NCI-H1694 (cell line): Measurements from ENCODE around the gene SCG5.

Experiments used
- DNase-seq: peaks from one replicate; lab custom pipeline; 2025; lab: John Stamatoyannopoulos, UW

The SCG5 gene

DNA sequence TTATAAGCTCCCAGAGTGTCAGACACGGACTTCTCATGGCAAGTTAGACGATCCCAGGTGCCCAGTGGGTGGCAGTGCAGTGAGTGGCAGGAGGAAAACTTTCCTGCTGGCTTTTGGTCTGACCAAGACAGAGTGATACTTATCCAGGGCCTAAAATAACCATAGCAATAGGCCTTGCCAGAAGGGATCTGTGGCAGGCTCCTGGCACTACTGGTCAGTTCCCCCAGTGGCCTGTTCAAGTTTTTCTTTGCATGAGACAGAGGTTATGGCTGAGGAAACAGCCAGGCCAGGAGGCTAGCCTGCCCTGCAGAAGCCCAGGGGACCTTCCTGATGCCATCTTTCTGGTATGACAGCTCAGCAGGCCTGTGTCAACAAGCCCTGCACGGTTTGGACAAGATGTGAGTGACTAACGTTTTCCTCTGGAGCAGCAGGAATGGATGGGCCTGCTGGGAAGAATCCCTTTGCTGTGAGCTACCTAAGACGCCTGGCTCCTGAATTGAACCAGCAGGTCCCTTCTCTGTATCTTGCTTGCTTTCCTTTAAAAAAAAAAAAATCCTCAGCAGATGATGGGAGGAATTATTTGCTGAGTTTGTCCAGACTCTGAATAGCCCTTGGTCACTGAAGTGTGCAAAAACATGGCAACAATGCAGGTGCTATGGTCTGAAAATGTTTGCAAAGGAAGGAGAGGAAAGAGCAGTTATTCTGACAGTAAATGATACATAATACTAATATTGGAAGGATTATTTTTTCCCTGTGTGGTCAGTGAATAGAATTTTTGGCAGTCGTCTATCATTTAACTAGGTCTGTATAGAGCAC, 18.0 kb downstream of the SCG5 start:
- DNase-seq: no peak

DNA sequence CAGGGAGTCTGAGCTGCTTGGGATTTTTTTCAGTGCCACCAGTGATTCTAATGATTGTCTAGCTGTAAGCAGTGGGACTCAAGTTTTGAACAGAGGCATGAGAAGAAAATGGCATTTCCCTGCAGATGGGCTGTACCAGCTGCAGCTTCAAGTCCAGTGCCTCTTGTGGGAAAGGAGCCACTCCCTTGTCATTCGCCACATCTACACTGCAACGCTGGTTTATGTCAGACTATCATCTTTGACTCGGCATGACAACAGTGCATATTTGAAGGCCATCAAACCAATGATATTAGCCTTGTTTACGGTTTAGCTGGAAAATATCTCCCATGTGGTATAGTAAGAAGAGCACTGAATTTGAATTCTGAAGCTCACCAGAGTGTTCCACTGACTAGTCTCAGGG, 22.2 kb downstream of the SCG5 start:
- DNase-seq: no peak

DNA sequence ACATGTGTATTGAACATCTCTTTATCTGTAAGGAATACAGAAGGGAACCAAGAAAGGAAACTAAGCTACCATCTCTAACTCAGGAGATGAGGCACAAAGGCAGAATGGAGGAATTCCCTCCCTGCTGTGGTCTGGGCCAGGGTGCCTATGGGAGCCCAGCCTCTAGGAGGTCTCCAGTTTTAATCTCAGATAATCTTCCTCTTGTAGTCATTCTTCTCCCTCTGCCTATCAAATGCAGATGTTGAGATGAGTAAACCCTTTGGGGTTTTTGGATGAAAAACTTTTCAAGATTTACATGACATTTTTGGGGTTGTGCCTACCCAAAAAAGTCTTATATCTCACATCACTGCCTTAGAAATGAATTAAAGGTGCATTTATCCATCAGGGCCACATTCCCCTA, 23.3 kb downstream of the SCG5 start:
- DNase-seq: no peak

DNA sequence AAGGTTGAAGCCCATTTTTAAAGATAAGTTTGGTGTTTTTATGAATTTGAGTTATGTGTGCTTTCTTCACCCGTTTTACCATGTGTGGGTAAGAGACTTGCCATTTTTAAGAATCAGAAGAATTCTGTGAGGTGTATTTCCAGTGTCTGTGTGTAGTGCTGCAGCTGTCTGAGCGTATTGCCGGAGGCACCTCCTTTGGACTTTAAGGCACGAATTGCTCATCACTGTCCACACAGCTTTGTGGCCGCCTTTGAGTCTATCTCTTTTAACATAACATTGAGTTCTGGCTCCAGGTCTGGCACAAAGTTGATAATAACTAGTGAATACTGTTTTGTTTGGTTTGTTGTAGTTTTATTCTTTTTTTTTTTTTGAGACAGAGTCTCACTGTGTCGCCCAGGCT, 25.8 kb downstream of the SCG5 start:
- no peak for DNase-seq

DNA sequence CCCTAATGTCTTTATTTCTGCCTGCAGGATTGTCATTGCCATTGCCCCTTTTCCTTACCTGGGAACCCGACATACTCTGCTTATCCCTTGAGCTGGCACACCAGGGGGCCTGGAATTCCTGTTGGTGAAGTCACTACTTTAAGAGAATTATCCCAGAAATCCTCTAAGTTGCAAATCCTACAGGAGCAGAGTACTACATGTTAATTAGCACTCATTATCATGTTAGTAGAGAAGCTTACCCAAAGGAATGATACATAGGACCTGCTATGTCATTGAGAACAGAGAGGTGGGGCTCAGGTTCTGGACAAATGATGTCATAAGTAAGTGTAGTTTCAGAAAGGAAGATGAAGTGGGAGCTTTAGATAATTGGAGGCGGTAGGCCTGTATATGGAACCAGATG, 27.4 kb downstream of the SCG5 start:
- no peak for DNase-seq

DNA sequence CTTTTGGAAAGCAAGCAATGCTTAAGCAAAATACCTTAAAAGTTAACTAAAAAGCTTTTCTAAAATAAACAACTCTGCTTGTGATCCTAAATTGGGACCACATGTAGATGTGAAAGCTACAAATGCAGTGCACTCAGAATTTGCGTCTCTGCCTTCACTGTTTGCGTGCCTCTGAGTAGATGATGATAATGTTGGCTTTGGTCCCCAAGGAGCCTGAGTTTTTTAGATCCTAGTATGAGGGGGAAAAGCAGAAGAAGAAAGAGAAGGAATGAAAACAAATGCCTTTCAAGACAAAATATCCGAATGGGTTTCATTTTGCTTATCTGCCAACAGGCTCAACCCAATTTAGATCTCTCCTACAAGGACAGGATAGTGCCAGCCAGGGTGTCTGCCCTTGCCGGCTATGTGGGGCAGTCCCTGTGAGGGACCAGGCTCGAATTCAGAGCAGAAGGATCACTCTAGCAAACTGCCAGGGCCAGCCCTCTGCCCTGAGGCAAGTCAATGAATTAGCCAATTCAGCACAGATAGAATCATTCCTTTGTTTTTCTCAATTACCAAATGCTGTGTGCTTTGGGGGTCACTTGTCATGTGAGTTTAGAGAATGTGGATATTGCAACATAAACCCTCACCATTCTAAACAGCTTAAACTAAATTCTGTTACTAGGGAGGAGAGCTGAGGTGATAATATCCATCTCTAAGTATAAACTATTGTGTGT, 28.5 kb downstream of the SCG5 start:
- DNase-seq: no peak

DNA sequence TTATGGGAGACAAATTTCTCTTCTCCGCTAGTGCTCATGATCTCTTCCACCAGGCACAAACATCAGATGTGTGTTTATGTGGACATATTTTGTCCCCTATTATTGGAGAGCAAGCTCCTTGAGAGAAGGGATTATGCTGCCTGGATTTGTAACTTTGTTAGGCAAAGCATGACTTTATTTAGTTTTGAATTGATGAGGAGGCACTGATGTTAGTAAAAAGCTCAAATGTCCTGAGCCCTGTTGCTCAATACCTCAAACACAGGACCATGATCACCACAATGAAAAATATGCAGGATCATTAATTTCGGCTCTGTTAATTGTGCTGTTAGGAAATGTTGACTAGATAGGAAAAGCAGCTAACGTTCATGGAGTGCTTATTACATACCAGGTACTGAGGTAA, 29.1 kb downstream of the SCG5 start:
- no peak for DNase-seq

DNA sequence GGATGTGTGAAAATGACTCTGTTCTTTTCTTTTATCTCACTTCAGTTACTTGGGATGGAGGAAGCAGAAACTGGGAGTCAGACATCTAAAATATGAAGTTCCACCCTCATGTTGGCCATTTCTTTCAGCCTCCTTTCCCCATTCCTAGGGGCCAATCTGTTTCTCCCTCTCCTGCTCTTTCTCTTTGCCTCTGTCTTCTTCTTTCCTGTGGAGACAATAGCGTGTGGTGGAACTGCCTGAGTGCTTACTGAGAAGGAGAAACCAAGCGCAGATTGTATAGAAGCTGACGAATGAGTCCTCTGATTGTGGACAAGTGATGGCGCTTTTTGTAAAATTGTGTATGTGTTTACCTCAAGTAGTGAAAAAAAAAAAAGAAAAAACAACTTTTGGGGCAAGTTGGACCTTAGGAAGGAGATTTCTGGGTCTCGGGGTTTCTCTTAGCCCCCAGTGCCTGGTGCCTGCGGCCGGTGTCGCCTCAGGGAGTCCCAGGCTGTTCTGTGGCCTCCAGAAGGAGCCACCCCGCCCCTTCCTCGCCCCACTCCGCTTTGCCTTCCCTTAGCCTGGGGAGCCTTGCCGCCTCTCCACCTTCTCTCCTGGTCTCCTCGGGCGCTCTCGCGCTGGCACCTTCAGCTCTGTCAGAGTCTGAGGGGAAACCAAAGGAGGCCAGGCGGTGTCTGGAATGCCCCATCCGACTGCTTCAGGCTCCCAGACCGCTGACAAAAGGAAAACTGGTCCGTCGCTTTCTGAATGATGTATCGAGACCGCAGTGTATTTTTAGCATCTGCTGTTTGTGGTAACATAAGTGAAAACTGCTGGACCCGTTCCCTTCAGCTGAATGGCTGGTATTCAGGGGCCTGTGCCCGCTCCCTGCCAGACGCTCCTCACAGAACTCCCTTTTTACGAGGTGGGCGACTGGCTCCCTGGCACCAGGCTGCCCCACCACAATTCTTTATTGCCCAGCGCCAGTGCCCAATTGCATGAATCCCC, 30.1 kb downstream of the SCG5 start:
- DNase-seq: no peak

DNA sequence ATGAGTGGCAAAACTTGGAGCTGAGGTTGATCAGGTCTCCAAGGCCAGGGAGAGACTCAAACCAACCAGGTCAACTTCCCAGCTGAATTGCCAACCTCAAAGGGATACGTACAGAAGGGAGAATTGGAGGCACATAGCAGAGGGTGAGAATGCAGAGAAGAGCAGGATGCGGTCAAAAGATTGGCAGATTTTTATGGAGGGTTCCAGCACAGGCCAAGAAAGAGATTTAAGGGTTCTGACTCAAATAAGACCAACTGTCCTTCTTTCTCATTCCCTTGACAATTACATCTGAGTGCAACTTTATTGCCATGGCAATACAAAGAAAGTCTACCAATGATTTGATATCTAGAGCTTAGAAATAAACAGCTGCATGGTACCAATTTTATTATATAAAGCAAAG, 33.2 kb downstream of the SCG5 start:
- no peak for DNase-seq

DNA sequence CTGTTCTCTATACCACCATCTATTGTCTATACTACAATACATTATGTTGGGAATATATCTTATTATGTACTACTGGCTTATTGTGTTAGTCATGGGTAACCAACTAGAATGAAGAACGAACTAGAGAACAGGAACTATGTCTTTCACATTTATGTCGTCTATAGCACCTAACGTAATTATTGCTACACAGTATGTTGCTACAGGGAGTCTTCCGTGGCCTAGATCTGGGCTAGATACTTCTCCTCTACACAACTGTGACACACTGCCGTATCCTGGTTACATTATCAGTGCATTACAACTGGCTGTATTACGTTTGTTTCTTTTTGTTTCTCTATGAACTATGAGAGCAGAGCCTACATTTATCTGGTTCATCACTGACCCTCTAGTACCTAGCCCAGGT, 34.0 kb downstream of the SCG5 start:
- DNase-seq: no peak

DNA sequence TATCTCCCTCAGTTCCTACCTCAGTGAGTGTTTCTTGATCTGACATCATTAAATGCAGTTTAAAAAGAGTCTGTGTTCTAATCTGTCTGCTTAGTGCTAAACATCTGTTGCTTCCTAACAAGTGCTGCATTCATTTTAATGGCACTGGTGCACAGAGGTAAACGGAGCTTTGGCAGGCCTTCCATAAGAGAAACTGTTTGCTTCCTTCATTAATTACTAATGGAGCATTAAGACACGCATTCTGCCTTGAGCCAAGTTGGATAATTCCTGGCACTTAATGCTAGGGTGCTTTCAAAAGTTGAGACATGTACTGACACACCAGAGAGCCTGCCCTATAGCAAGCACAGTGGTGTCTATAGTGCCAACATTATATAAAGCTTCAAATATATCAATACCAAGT, 34.7 kb downstream of the SCG5 start:
- DNase-seq: no peak

DNA sequence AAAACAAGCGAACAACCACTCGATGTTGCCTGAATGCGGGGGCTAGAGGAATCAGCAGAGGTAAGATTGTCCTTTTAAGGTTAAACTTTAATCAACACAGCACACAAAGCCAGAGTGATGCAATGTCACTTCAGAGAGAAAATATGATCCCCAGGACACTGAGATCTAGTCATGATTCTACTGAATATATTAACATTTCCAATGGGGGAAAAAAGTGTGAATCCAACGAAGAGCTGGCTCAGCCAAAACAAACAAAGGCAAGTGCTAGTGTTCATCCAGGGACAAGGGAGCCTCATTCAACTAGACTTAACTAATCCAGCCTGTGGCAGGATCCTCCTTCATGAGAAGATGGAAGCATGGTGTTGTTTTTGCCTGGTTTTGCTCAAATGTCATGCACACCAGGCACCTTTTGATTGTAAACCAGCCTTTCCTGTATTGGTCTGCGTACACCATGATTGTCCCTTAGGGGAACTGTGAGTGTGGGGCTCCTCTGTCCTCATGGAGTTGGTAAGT, 35.8 kb downstream of the SCG5 start:
- DNase-seq: no peak

DNA sequence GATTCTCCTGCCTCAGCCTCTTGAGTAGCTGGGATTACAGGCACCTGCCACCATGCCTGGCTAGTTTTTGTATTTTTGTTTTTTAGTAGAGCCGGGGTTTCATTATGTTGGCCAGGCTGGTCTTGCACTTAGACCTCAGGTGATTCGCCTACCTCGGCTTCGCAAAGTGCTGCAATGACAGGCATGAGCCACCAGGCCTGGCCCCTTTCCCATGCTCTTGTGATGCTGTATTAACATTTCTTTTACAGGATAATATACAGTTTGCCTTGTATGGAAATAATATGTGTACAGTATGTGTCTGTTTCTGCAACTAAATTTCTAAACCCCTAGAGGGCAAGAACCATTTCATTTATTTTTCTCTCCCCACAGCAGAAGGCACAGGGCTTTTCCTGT, 37.8 kb downstream of the SCG5 start:
- DNase-seq: no peak

DNA sequence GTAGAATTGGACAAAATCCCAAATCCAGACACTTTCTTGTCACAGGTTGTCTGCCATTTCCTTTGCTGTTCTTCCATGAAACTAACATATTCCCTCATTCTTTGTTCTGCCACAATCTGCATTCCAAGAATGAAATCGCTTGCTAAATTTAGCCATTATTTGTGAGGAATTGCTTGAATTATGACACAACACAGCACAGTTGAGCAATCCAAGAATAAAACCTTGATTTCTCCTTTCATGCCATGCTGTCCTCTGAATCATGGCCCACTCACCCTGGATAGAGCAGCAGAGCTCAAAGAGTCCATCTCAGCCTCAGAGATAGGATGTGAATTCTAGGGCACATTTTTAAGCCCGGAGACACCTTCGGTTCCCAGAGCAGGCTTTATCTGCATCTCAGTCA, 41.1 kb downstream of the SCG5 start:
- no peak for DNase-seq

DNA sequence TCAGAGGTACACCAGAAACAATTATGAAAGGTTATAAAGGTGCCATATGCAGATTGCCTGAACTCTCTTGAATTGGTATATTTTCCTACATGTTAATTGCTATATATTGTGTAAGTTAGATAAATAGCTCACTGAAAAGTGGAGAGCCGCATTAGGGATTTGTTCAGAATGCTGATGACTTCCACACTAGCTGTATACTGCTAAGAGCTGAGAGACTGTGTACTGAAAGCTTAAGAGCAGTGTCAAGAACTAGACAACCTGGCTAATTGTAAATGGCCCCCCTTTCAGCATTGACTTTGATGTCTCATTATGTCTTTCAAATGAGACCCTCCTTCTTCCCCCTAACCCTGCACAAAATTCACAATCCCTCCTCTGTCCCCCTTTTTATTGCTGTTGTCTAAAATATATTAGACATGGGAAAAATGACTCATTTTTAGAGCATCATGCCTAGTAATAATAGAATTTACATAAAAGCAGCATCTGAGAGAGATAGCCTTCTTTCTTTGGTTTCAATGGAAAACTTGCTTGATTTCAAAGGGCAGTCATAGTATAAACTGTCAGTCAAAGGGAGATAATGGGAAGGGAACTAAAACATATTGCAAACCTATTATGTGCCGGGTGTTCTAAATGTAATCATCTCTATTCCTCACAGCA, 41.6 kb downstream of the SCG5 start:
- DNase-seq: no peak

DNA sequence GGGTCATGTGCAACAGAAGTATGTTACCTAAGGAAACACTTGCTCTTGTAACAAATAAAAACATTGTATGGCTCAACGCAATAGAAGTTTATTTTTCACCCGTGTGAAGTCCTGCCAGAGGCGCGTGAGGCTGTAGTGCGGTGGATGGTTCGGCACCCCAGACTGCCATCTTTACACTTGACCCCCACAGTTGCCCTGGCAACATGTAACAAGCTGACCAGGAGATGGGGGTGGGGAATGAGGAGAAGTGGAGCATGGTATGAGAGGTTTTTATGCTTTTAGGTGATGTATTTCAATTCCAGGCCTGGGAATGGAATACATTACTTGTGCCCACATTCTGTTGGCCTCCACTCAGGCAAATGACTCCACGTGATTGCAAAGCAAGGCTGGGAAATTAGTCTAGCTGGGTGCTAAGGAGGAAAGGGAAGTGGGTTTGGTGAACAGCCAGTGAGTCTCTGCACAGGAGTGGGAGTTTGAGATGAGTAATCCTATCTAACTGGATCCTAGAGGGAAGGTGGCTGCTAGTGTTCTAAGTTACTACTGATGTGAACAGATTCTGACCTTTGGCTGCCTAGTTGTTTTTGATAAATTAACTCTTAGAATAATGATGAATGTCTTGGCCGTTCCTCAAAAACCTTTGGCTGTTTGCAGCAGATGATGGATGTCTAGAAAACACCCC, 42.5 kb downstream of the SCG5 start:
- DNase-seq: no peak

DNA sequence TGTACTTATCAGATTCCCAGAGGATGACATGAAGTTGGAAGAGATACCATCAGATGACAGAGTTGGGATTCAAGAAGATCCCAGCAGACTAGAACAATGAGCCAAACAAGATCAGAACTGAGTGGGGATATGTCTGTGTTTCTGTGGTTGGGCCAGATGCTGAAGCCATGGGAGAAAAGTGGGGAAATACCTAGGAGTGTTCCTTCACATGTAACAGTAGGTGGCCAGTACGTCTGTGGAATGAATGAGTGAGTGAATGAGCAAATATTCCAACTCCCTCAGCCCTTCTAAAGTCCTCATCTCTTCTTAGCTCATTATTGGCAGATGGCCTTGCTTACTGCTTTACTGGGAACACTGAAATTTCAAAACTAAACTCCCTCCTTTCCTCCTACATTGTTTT, 44.1 kb downstream of the SCG5 start:
- DNase-seq: no peak

DNA sequence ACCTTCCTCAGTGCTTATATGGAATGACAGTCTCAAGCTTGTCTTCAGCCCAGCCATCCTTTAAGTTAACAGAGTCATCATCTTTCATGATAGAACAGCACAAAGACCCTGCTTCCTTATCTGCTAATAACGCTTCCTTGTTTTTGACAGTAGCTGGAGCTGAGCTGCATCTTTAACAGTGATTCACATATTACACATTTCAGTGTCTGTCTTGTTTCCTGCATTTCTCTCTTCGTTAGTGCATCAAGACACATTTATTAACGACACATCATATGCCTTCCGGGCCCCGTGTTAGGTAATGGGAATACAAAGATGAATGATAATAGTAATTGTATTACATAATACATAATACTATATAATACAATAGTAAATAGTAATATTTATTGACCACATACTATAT, 46.0 kb downstream of the SCG5 start:
- no peak for DNase-seq

DNA sequence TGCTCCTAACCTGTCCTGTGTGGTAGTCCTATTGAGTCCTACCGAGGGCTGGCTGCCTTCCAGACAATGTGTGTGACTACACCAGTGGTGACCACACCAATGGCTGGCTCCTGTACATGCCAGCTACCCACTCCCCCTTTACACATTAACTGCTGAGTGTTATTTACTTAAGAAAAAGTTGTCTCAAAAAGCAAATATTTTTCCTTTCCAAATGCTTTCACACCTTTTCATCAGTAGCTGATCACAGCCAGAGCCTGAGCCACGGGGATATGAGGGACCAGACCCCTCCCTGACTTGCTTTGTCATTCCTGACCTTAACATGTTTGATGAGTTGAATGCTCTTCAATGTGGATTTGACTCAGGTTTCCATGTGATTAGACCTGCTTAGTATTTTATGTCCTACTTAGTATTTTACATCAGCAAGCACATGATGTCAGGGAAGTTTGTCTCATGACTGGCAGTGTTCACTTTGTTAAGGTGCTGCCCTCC, 46.7 kb downstream of the SCG5 start:
- DNase-seq: no peak

DNA sequence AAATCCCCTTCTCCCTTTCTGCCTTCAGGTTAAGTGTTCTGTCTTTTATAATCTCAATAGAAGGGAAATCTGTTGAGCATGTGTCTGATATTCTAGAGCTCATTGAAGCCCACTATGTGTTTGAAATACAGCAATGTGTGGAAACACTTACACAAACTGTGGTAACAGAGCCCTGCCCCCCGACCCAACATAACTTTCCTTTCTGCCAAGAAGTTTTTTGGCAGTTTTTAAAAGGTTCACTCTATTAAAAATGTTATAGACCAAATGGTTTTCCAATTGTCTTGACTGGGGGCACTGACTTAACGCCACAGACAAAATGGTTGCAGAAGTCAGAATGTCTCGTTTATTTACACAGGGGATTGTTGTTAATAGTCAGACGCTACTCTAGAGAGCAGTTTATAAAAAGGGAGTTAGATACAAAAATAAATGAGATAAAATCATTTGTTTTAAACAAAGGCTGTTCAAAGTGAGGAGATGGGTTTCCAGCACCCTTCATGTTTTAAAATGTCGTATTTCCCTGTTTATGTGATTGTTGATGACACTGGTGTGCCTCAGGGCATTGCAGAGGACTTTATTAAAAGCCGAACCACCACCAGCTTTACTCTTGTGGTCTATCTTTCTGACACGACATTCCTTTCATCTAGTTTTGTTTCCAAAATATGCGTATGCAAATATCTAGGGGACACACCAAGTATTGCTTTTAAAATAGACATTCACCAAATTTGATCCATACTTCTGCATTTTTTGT, 49.6 kb downstream of the SCG5 start:
- DNase-seq: no peak
